Breast epithelium (tissue), 3 donors: ENCODE data around the gene PARP3.

Source experiments
- POLR2A ChIP-seq: fragments of 450-650 bp; IDR thresholded peaks from one replicate; pipeline ENCODE4 v1.6.1; 2016; ENCODE audit warnings: antibody characterized with exemption, mild to moderate bottlenecking, moderate library complexity
- POLR2AphosphoS5 ChIP-seq, 3 donors: sonication (generic); formaldehyde crosslinking; IDR thresholded peaks; one replicate each; pipeline ENCODE4 v1.6.1; 2017; ENCODE audit warnings: antibody characterized with exemption in 3 of 3
- TF ChIP-seq, protein P1 (sequence below), 3 donors: fragments of 450-650 bp; IDR thresholded peaks; one replicate each; pipeline ENCODE4 v1.5.1; 2016 to 2017; ENCODE audit warnings: antibody characterized with exemption in 3 of 3, mild to moderate bottlenecking in 3 of 3, moderate library complexity in 3 of 3

DNA sequence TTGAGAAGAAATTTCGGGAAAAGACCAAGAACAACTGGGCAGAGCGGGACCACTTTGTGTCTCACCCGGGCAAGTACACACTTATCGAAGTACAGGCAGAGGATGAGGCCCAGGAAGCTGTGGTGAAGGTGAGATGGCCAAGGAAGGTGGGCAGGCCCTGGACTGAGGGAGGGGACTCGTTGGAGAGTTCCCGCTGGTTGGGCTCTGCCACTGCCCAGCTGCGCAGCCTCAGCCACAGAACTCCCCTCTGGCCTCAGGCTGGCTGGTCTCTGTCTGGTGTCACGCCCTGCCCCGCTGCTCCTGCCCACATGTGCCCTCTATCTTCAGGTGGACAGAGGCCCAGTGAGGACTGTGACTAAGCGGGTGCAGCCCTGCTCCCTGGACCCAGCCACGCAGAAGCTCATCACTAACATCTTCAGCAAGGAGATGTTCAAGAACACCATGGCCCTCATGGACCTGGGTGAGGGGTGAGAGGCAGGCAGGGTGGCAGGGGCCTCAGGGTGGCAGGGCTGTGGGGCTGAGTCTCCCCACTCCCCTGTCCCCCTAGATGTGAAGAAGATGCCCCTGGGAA, 2.4 kb downstream of the PARP3 start:
- TF ChIP-seq, protein P1, sequence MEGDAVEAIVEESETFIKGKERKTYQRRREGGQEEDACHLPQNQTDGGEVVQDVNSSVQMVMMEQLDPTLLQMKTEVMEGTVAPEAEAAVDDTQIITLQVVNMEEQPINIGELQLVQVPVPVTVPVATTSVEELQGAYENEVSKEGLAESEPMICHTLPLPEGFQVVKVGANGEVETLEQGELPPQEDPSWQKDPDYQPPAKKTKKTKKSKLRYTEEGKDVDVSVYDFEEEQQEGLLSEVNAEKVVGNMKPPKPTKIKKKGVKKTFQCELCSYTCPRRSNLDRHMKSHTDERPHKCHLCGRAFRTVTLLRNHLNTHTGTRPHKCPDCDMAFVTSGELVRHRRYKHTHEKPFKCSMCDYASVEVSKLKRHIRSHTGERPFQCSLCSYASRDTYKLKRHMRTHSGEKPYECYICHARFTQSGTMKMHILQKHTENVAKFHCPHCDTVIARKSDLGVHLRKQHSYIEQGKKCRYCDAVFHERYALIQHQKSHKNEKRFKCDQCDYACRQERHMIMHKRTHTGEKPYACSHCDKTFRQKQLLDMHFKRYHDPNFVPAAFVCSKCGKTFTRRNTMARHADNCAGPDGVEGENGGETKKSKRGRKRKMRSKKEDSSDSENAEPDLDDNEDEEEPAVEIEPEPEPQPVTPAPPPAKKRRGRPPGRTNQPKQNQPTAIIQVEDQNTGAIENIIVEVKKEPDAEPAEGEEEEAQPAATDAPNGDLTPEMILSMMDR (IDR thresholded peaks at IDR 0.05) = no peak
- TF ChIP-seq POLR2A = no peak
- no peak for TF ChIP-seq POLR2AphosphoS5 (IDR thresholded peaks at IDR 0.05)
